GM18951 (cell line): ENCODE results near the gene KCNJ9.

ENCODE experiments used
- POLR2A ChIP-seq: IDR thresholded peaks from 4 replicates; pipeline ENCODE4 v1.6.1; 2011; ENCODE audit warnings: mild to moderate bottlenecking; ENCODE audit not compliant: insufficient read length, insufficient read depth; ENCODE audit errors: extremely low read depth
- in situ Hi-C: fragments of 300-500 bp; cut with MboI; formaldehyde crosslinking; loops from one replicate; pipeline ENCODE4 v1.12.0; 2022; ENCODE audit warnings: low sequenced_read_pairs, mixed read lengths, inconsistent platforms; ENCODE audit not compliant: unreplicated experiment

KCNJ9 gene

DNA sequence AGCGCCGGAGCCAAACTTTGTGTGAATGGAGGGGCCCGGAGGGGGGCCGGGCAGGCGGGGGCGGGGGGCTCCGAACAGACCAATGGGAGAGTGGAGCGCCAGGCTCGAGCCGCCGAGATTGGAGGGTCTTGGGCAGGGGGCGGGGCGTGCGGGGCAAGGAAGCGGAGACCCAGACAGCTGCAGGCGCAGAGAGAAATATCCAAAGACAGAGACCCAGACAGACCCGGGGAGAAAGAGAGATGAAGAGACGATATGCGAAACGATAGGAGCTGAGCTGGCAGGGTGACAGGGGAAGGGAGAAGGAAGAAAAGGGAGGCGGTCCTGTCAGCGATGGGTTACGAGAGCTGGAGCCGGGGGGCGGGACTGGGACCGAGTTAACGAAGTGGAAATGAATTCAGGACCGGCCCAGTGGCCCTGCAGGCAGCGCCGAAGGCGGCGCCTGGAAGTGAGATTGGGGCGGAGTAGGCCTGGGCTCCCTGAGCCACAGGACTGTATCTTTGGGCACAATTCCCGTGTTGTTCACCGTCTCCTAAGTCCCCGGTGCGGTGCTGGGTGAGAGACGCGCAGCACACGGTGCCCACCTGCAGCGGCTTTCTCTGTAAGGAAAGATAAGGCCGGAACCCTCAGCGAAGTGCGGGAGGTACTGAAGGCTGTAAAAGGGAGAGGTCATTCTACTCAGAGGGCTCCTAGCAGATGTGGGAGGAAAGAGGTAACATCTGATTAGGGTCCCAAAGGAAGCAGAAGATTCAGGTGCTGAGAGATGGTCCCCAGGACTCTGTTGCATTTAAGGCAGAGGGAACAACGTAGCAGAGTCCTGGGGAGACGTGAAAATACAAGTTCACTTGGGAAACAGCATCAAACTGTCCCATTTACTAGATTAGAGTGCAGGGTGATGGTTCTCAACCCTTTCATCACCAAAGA, 10.8 kb upstream of the KCNJ9 start:
- no peak for TF ChIP-seq POLR2A
- in situ Hi-C loops, result no loop called here

GRCh38 chr1:160071289-160071688, 10.0 kb upstream of the KCNJ9 start:
- in situ Hi-C loops, result no loop called here
- TF ChIP-seq POLR2A, result no peak

DNA sequence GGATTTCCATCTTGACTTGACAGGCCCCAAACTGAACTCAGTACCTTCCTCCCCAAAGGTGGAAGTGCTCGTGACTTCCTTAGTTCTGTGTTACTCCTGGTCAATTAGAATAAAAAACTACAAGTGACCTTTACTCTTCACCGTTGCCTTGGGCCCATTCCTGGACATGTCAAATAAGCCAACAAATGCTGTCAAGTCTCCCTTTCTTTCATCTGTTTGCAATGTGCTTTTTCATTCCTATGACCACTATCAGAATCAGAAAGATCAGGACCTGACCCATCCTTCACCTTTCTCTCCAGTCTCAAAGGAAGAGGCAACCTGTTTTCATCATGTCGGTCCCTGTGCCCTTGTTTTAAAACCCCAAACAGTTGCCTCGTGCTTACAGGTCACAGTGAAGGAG, 6.5 kb upstream of the KCNJ9 start:
- no peak for TF ChIP-seq POLR2A
- in situ Hi-C loops, result loop anchor here (25.0 kb wide), 1 partner anchor 537 kb away; no protein-coding TSS in a partner anchor

GRCh38 chr1:160075836-160076235, 5.5 kb upstream of the KCNJ9 start:
- in situ Hi-C loops, result loop anchor here (25.0 kb wide), 1 partner anchor 536 kb away; no protein-coding TSS in a partner anchor
- TF ChIP-seq POLR2A, result no peak

GRCh38 chr1:160076295-160076694, 5.0 kb upstream of the KCNJ9 start:
- TF ChIP-seq POLR2A, result no peak
- in situ Hi-C loops, result loop anchor here (25.0 kb wide), 1 partner anchor 536 kb away; no protein-coding TSS in a partner anchor

GRCh38 chr1:160077486-160077885, 3.9 kb upstream of the KCNJ9 start:
- no peak for TF ChIP-seq POLR2A
- in situ Hi-C loops, result loop anchor here (25.0 kb wide), 1 partner anchor 535 kb away; no protein-coding TSS in a partner anchor

DNA sequence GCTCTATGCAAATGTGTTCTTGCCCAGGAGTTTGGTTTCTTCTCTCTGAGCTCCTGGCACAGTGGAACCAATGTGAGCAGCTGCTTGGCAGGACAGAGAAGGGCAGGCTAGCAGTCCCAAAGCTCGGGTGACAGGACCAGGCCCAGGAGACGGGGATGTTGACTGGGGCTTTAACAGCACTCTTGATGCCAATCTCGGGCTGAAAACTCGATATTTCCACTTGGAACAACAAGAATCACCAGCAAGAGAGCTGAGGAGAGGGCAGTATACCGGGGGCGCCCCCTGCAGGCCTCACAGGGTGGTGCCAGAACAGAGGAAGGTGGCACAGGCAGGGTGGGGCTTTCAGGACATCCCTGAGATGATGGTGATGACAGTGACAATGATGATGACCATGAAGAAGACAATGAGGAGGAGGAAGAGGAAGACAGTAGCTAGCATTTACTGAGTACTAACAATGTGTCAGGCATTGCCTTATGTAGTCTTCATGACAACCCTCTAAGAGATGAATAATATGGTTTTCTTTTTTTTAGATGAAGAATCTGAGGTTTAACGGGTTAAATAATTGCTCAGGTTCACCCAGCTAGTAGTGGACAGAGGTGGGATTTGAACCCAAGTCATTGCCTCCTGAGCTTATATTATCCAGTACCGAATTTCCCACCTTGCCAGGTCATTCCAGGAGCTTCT, 2.7 kb upstream of the KCNJ9 start:
- in situ Hi-C loops, result loop anchor here (25.0 kb wide), 1 partner anchor 534 kb away; no protein-coding TSS in a partner anchor
- TF ChIP-seq POLR2A, result no peak

- in situ Hi-C loops, result loop anchor here (25.0 kb wide), 1 partner anchor 533 kb away; no protein-coding TSS in a partner anchor
- no peak for TF ChIP-seq POLR2A
Observed at GRCh38 chr1:160079448-160079847, 1.9 kb upstream of the KCNJ9 start.

GRCh38 chr1:160080381-160081100, 797 bp upstream of the KCNJ9 start:
- in situ Hi-C loops, result loop anchor here (25.0 kb wide), 1 partner anchor 532 kb away; no protein-coding TSS in a partner anchor

GRCh38 chr1:160082487-160082886, 1.1 kb downstream of the KCNJ9 start:
- TF ChIP-seq POLR2A, result no peak
- in situ Hi-C loops, result loop anchor here (25.0 kb wide), 1 partner anchor 530 kb away; no protein-coding TSS in a partner anchor

More at GRCh38 chr1:160080381-160081100, 797 bp upstream of the KCNJ9 start:
- TF ChIP-seq POLR2A, result no peak

GRCh38 chr1:160082926-160083325, 1.6 kb downstream of the KCNJ9 start:
- in situ Hi-C loops, result loop anchor here (25.0 kb wide), 1 partner anchor 529 kb away; no protein-coding TSS in a partner anchor
- TF ChIP-seq POLR2A, result no peak

DNA sequence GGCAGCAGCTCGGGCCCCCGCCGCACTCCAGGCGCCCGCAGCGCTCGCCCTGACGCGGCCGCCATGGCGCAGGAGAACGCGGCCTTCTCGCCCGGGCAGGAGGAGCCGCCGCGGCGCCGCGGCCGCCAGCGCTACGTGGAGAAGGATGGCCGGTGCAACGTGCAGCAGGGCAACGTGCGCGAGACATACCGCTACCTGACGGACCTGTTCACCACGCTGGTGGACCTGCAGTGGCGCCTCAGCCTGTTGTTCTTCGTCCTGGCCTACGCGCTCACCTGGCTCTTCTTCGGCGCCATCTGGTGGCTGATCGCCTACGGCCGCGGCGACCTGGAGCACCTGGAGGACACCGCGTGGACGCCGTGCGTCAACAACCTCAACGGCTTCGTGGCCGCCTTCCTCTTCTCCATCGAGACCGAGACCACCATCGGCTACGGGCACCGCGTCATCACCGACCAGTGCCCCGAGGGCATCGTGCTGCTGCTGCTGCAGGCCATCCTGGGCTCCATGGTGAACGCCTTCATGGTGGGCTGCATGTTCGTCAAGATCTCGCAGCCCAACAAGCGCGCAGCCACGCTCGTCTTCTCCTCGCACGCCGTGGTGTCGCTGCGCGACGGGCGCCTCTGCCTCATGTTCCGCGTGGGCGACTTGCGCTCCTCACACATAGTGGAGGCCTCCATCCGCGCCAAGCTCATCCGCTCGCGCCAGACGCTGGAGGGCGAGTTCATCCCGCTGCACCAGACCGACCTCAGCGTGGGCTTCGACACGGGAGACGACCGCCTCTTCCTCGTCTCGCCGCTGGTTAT, 2.8 kb downstream of the KCNJ9 start:
- no peak for TF ChIP-seq POLR2A
- in situ Hi-C loops, result loop anchor here (25.0 kb wide), 1 partner anchor 528 kb away; no protein-coding TSS in a partner anchor
